CD14-positive monocyte (primary cell): Measurements from ENCODE around the gene ADAMTS18. TPM values are rescaled to one million over a fixed set of nuclear protein-coding genes. Genes with fewer than 3 reads are reported as not detected.

Experiments
- DNase-seq, 3 donors: peaks; one replicate each; pipeline ENCODE4 v3.0.0-alpha.2; 2011 to 2022
- H2AFZ ChIP-seq: 2 replicates; pipeline ENCODE4 v1.6.0; 2012; ENCODE audit warnings: mild to moderate bottlenecking, low read depth, low read length, inconsistent platforms; ENCODE audit not compliant: insufficient read depth, poor library complexity, severe bottlenecking
- H3K27ac ChIP-seq, 2 donors: 1 replicate in 1 of 2; 2 replicates in 1 of 2; pipeline ENCODE4 v1.5.1; 2012 to 2013; ENCODE audit warnings: low read length in 2 of 2, control low read depth in 1 of 2, inconsistent platforms in 1 of 2, low read depth in 1 of 2, mild to moderate bottlenecking in 1 of 2
- H3K27me3 ChIP-seq, 2 donors: one replicate each; pipeline versions ENCODE4 v1.6.0 to v1.6.1; 2011 to 2013; ENCODE audit warnings: low read length in 2 of 2; ENCODE audit not compliant: control insufficient read depth in 2 of 2, insufficient read depth in 2 of 2
- H3K36me3 ChIP-seq, 2 donors: replicated peaks in 1 of 2; 1 replicate in 1 of 2; 2 replicates in 1 of 2; pipeline versions ENCODE4 v1.5.1 to v1.6.1; 2012 to 2013; ENCODE audit warnings: low read length in 2 of 2, control low read depth in 1 of 2, inconsistent platforms in 1 of 2, mild to moderate bottlenecking in 1 of 2; ENCODE audit not compliant: insufficient read depth in 2 of 2, control insufficient read depth in 1 of 2
- H3K4me1 ChIP-seq, 2 donors: 1 replicate in 1 of 2; 2 replicates in 1 of 2; pipeline versions ENCODE4 v1.5.1 to v1.6.1; 2012 to 2013; ENCODE audit warnings: low read length in 2 of 2, control low read depth in 1 of 2, inconsistent platforms in 1 of 2, mild to moderate bottlenecking in 1 of 2, moderate library complexity in 1 of 2; ENCODE audit not compliant: insufficient read depth in 2 of 2, control insufficient read depth in 1 of 2
- H3K4me2 ChIP-seq: replicated peaks from 2 replicates; pipeline ENCODE3; 2012; ENCODE audit warnings: low read length, moderate library complexity, mild to moderate bottlenecking; ENCODE audit not compliant: poor library complexity, severe bottlenecking; ENCODE audit errors: extremely low read depth
- H3K4me3 ChIP-seq, 3 experiments: fragments of 200-600 bp in 1 of 3; sonication (generic) in 1 of 3; replicated peaks in 1 of 3; 1 replicate in 2 of 3; 2 replicates in 1 of 3; pipeline ENCODE4 v1.5.1; 2011 to 2013; ENCODE audit warnings: low read length in 3 of 3, mild to moderate bottlenecking in 3 of 3, control low read depth in 2 of 3, low read depth in 2 of 3, inconsistent platforms in 1 of 3, moderate library complexity in 1 of 3
- H3K79me2 ChIP-seq: 2 replicates; pipeline ENCODE4 v1.6.0; 2012; ENCODE audit warnings: mild to moderate bottlenecking, control low read depth, inconsistent platforms, low read length, moderate library complexity; ENCODE audit not compliant: insufficient read depth
- H3K9ac ChIP-seq: 2 replicates; pipeline ENCODE4 v1.6.0; 2017; ENCODE audit warnings: low read length, mild to moderate bottlenecking; ENCODE audit not compliant: insufficient read depth, poor library complexity, severe bottlenecking
- H3K9me3 ChIP-seq, 2 donors: replicated peaks in 1 of 2; 1 replicate in 1 of 2; 2 replicates in 1 of 2; pipeline versions ENCODE4 v1.5.1 to v1.6.1; 2012 to 2013; ENCODE audit warnings: low read length in 2 of 2, control low read depth in 1 of 2; ENCODE audit not compliant: control insufficient read depth in 1 of 2, insufficient read depth in 1 of 2
- H4K20me1 ChIP-seq: 2 replicates; pipeline ENCODE4 v1.6.0; 2012; ENCODE audit warnings: mild to moderate bottlenecking, low read length, control low read depth, moderate library complexity; ENCODE audit not compliant: insufficient read depth
- H3K27ac Mint-ChIP-seq, 7 donors: one replicate each; pipeline ENCODE4 v1.8.0; 2020; ENCODE audit warnings: mild to moderate bottlenecking in 7 of 7, mixed read lengths in 7 of 7, moderate library complexity in 6 of 7, inconsistent platforms in 2 of 7
- H3K27me3 Mint-ChIP-seq, 3 donors: one replicate each; pipeline ENCODE4 v1.8.0; 2021 to 2022; ENCODE audit warnings: low read depth in 3 of 3, mild to moderate bottlenecking in 3 of 3, mixed read lengths in 3 of 3, moderate library complexity in 3 of 3, inconsistent platforms in 1 of 3
- H3K36me3 Mint-ChIP-seq, 2 donors: one replicate each; pipeline ENCODE4 v1.8.0; 2020; ENCODE audit warnings: mixed read lengths in 2 of 2, inconsistent platforms in 1 of 2, mild to moderate bottlenecking in 1 of 2
- H3K4me1 Mint-ChIP-seq: one replicate; pipeline ENCODE4 v1.8.0; 2020; ENCODE audit warnings: mild to moderate bottlenecking, mixed read lengths
- H3K4me3 Mint-ChIP-seq, 2 donors: one replicate each; pipeline ENCODE4 v1.8.0; 2020; ENCODE audit warnings: mild to moderate bottlenecking in 2 of 2, mixed read lengths in 2 of 2, moderate library complexity in 1 of 2
- H3K9me3 Mint-ChIP-seq, 7 donors: one replicate each; pipeline ENCODE4 v1.8.0; 2020 to 2022; ENCODE audit warnings: mixed read lengths in 7 of 7, mild to moderate bottlenecking in 6 of 7, moderate library complexity in 6 of 7, inconsistent platforms in 2 of 7
- CTCF ChIP-seq: fragments of 200-600 bp; IDR thresholded peaks from one replicate; pipeline ENCODE4 v1.8.0; 2022; ENCODE audit warnings: antibody characterized with exemption, mild to moderate bottlenecking
- WGBS: methylation state at CpG from one replicate; pipeline ENCODE4 v1.1.5; 2013; ENCODE audit warnings: missing lambda C conversion rate; ENCODE audit not compliant: insufficient coverage; 5-methylcytosine and 5-hydroxymethylcytosine counted together
- intact Hi-C, 2 donors: fragments of 100-400 bp; cut with micrococcal nuclease; formaldehyde crosslinking; loops; one replicate each; pipeline versions ENCODE4 v1.15.0 to v1.15.1; 2023
- polyA plus RNA-seq, 3 donors: library from polyadenylated mRNA; depleted of rRNA in 1 of 3; unstranded in 2 of 3; stranded (reverse) in 1 of 3; fragments of 300-500 nt in 2 of 3; fragments of >200 nt in 1 of 3; fragmentation: Illumina TruSeq in 2 of 3; gene quantifications; 1 replicate in 2 of 3; 2 replicates in 1 of 3; pipeline ENCODE4 v1.2.3, GENCODE V29; 2012 to 2021

The ADAMTS18 gene
- polyA plus RNA-seq, 3 donors, result not detected

GRCh38 chr16:77424871-77425604, 9.8 kb downstream of the ADAMTS18 start:
- WGBS, result 87% methylated on average over 8 of the region's 10 CpGs
- H3K4me3 Mint-ChIP-seq, result no peak overlapping the region

GRCh38 chr16:77422196-77422784, 12.5 kb downstream of the ADAMTS18 start:
- Histone ChIP-seq H3K27ac (no peak overlapping the region), H3K36me3 (no peaks in the 10 kb centered on the region), H2AFZ (no peak overlapping the region), H3K4me2 (no peak overlapping the region), H3K27me3 (no peaks in the 10 kb centered on the region), H3K4me3 (no peak overlapping the region), H3K79me2 (no peaks in the 10 kb centered on the region), H3K9ac (no peak overlapping the region), H4K20me1 (no peaks in the 10 kb centered on the region), H3K9me3 (no peaks in the 10 kb centered on the region), H3K4me1 (no peaks in the 10 kb centered on the region)
- no peak for DNase-seq
- H3K4me1 Mint-ChIP-seq, result no peaks in the 10 kb centered on the region
- 100% methylated on average over 1 of the region's 2 CpGs for WGBS
- intact Hi-C loops, result no loop called here
- H3K9me3 Mint-ChIP-seq, result no peaks in the 10 kb centered on the region
- H3K27me3 Mint-ChIP-seq, result peaks cover 0 to 3% (median 0%) of the 10 kb centered on the region in 3 donors
- TF ChIP-seq CTCF, result no peak
- no peak overlapping the region for H3K27ac Mint-ChIP-seq
- H3K4me3 Mint-ChIP-seq, result no peak overlapping the region
- no peaks in the 10 kb centered on the region for H3K36me3 Mint-ChIP-seq

More at GRCh38 chr16:77424871-77425604, 9.8 kb downstream of the ADAMTS18 start:
- H3K27ac ChIP-seq, result no peak overlapping the region
- no peaks in the 10 kb centered on the region for H3K4me1 ChIP-seq
- TF ChIP-seq CTCF, result no peak
- no peaks in the 10 kb centered on the region for H4K20me1 ChIP-seq
- H3K9me3 ChIP-seq, result no peaks in the 10 kb centered on the region
- H3K9ac ChIP-seq, result no peak overlapping the region
- no peaks in the 10 kb centered on the region for H3K79me2 ChIP-seq
- Mint-ChIP-seq H3K9me3 (no peaks in the 10 kb centered on the region), H3K36me3 (no peaks in the 10 kb centered on the region), H3K4me1 (no peaks in the 10 kb centered on the region), H3K27me3 (peaks cover 0 to 3% (median 0%) of the 10 kb centered on the region in 3 donors), H3K27ac (no peak overlapping the region)
- DNase-seq, result no peak
- no peak overlapping the region for H3K4me2 ChIP-seq
- H3K27me3 ChIP-seq, result no peaks in the 10 kb centered on the region
- H3K4me3 ChIP-seq, result no peak overlapping the region
- no peak overlapping the region for H2AFZ ChIP-seq
- intact Hi-C loops, result no loop called here
- no peaks in the 10 kb centered on the region for H3K36me3 ChIP-seq
